HCT116 (cell line): ENCODE data around the gene OSBPL10.

ENCODE experiments used
- ATF3 ChIP-seq: IDR thresholded peaks from 2 replicates; pipeline ENCODE4 v1.6.1; 2012
- EGR1 ChIP-seq: IDR thresholded peaks from 2 replicates; pipeline ENCODE4 v1.6.1; 2012; ENCODE audit warnings: low read depth
- EZH2 ChIP-seq: fragments of 200-600 bp; sonication (generic); IDR thresholded peaks from 2 replicates; pipeline ENCODE4 v1.6.1; 2017; ENCODE audit warnings: antibody characterized with exemption, mixed run types
- EZH2phosphoT487 ChIP-seq: fragments of 200-600 bp; IDR thresholded peaks from 2 replicates; pipeline ENCODE4 v1.6.1; 2018; ENCODE audit warnings: antibody characterized with exemption, borderline replicate concordance
- POLR2A ChIP-seq: IDR thresholded peaks from 2 replicates; pipeline ENCODE4 v1.7.0; 2011; ENCODE audit warnings: borderline replicate concordance; ENCODE audit not compliant: insufficient read depth, insufficient read length; ENCODE audit errors: extremely low read depth
- POLR2AphosphoS5 ChIP-seq: IDR thresholded peaks from 2 replicates; pipeline ENCODE4 v1.6.1; 2011; ENCODE audit warnings: mild to moderate bottlenecking, low read depth, low read length, moderate library complexity
- SRF ChIP-seq: IDR thresholded peaks from 2 replicates; pipeline ENCODE4 v1.6.1; 2012; ENCODE audit warnings: low read depth
- ZNF274 ChIP-seq: fragments of 200-500 bp; sonication (Bioruptor generic); IDR thresholded peaks from 2 replicates; pipeline ENCODE4 v1.6.1; 2014; ENCODE audit warnings: mild to moderate bottlenecking, low read depth, low read length, inconsistent platforms
- TF ChIP-seq, protein P1 (sequence below), 3 experiments: fragments of 200-600 bp in 1 of 3; sonication (generic) in 1 of 3; IDR thresholded peaks in 2 of 3; conservative IDR thresholded peaks in 1 of 3; 2 replicates each; pipeline ENCODE4 v1.5.1; 2012 to 2017; ENCODE audit warnings: low read depth in 2 of 3, low read length in 2 of 3, antibody characterized with exemption in 1 of 3, borderline replicate concordance in 1 of 3, control low read depth in 1 of 3, mild to moderate bottlenecking in 1 of 3, mixed read lengths in 1 of 3, mixed run types in 1 of 3, moderate library complexity in 1 of 3; ENCODE audit not compliant: insufficient read depth in 1 of 3
- TF ChIP-seq, protein P2 (sequence below): IDR thresholded peaks from 2 replicates; pipeline ENCODE4 v1.6.1; 2012; ENCODE audit warnings: low read depth
- TF ChIP-seq, protein P3 (sequence below): IDR thresholded peaks from 2 replicates; pipeline ENCODE4 v1.6.1; 2012

GRCh38 chr3:31848163-31848818, 132.8 kb downstream of the OSBPL10 start:
- TF ChIP-seq POLR2A (no peak), EGR1 (no peak), ATF3 (no peak), EZH2 (no peak), EZH2phosphoT487 (no peak), POLR2AphosphoS5 (no peak), SRF (no peak), ZNF274 (no peak)
- TF ChIP-seq, protein P1, sequence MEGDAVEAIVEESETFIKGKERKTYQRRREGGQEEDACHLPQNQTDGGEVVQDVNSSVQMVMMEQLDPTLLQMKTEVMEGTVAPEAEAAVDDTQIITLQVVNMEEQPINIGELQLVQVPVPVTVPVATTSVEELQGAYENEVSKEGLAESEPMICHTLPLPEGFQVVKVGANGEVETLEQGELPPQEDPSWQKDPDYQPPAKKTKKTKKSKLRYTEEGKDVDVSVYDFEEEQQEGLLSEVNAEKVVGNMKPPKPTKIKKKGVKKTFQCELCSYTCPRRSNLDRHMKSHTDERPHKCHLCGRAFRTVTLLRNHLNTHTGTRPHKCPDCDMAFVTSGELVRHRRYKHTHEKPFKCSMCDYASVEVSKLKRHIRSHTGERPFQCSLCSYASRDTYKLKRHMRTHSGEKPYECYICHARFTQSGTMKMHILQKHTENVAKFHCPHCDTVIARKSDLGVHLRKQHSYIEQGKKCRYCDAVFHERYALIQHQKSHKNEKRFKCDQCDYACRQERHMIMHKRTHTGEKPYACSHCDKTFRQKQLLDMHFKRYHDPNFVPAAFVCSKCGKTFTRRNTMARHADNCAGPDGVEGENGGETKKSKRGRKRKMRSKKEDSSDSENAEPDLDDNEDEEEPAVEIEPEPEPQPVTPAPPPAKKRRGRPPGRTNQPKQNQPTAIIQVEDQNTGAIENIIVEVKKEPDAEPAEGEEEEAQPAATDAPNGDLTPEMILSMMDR (IDR thresholded peaks at IDR 0.05 in 2 of 3, conservative IDR thresholded peaks at IDR 0.05 in 1 of 3; ENCODE audit: borderline replicate concordance in 1 of 3, insufficient read depth in 1 of 3, low read depth in 2 of 3, low read length in 2 of 3), result no peak
- TF ChIP-seq, protein P2, sequence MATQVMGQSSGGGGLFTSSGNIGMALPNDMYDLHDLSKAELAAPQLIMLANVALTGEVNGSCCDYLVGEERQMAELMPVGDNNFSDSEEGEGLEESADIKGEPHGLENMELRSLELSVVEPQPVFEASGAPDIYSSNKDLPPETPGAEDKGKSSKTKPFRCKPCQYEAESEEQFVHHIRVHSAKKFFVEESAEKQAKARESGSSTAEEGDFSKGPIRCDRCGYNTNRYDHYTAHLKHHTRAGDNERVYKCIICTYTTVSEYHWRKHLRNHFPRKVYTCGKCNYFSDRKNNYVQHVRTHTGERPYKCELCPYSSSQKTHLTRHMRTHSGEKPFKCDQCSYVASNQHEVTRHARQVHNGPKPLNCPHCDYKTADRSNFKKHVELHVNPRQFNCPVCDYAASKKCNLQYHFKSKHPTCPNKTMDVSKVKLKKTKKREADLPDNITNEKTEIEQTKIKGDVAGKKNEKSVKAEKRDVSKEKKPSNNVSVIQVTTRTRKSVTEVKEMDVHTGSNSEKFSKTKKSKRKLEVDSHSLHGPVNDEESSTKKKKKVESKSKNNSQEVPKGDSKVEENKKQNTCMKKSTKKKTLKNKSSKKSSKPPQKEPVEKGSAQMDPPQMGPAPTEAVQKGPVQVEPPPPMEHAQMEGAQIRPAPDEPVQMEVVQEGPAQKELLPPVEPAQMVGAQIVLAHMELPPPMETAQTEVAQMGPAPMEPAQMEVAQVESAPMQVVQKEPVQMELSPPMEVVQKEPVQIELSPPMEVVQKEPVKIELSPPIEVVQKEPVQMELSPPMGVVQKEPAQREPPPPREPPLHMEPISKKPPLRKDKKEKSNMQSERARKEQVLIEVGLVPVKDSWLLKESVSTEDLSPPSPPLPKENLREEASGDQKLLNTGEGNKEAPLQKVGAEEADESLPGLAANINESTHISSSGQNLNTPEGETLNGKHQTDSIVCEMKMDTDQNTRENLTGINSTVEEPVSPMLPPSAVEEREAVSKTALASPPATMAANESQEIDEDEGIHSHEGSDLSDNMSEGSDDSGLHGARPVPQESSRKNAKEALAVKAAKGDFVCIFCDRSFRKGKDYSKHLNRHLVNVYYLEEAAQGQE, result no peak
- TF ChIP-seq, protein P3, sequence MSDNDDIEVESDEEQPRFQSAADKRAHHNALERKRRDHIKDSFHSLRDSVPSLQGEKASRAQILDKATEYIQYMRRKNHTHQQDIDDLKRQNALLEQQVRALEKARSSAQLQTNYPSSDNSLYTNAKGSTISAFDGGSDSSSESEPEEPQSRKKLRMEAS, result no peak
